ENCODE results near the gene FGF18.

DNA sequence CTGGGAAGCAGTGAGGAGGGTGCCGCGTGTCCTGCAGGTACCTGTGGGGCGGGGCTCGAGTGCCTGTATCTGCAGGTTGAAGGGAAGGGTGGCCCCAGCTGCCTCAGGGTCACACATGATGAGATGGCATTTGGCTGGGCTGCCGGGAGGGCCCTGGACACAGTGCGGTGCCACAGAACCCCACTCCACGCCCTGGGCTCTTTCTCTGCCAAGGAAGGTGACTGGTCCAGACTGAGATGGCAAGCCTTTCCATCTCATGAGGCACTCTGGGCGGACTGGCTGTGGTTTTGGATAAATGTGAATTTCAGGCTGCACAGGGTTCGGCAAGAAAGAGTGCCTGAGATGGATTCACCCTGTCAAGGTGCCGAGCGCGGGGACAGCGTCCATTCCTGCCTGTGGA, 69.4 kb downstream of the FGF18 start:
- TF ChIP-seq CTCF (IDR thresholded peaks at IDR 0.05; ENCODE audit: poor library complexity, severe bottlenecking) (no peak), TAF1 (IDR thresholded peaks at IDR 0.05; ENCODE audit: low read depth) (no peak), MXI1 (conservative IDR thresholded peaks at IDR 0.05; ENCODE audit: poor library complexity, severe bottlenecking) (no peak), RAD21 (conservative IDR thresholded peaks at IDR 0.05) (no peak), POLR2AphosphoS5 (IDR thresholded peaks at IDR 0.05) (no peak), EZH2 (IDR thresholded peaks at IDR 0.05; ENCODE audit: borderline replicate concordance, insufficient read depth, low read length, poor library complexity, severe bottlenecking) (no peak), EP300 (conservative IDR thresholded peaks at IDR 0.05; ENCODE audit: poor library complexity, severe bottlenecking) (no peak)
- TF ChIP-seq, protein P1, sequence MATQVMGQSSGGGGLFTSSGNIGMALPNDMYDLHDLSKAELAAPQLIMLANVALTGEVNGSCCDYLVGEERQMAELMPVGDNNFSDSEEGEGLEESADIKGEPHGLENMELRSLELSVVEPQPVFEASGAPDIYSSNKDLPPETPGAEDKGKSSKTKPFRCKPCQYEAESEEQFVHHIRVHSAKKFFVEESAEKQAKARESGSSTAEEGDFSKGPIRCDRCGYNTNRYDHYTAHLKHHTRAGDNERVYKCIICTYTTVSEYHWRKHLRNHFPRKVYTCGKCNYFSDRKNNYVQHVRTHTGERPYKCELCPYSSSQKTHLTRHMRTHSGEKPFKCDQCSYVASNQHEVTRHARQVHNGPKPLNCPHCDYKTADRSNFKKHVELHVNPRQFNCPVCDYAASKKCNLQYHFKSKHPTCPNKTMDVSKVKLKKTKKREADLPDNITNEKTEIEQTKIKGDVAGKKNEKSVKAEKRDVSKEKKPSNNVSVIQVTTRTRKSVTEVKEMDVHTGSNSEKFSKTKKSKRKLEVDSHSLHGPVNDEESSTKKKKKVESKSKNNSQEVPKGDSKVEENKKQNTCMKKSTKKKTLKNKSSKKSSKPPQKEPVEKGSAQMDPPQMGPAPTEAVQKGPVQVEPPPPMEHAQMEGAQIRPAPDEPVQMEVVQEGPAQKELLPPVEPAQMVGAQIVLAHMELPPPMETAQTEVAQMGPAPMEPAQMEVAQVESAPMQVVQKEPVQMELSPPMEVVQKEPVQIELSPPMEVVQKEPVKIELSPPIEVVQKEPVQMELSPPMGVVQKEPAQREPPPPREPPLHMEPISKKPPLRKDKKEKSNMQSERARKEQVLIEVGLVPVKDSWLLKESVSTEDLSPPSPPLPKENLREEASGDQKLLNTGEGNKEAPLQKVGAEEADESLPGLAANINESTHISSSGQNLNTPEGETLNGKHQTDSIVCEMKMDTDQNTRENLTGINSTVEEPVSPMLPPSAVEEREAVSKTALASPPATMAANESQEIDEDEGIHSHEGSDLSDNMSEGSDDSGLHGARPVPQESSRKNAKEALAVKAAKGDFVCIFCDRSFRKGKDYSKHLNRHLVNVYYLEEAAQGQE (IDR thresholded peaks at IDR 0.05; ENCODE audit: borderline replicate concordance), result no peak

All from neural cell (in vitro differentiated cells).